H4 (cell line): ENCODE results near the gene L3MBTL1. TPM values are rescaled to one million over a fixed set of nuclear protein-coding genes. Genes with fewer than 3 reads are reported as not detected.
"Not testable (repeated sequence)": the region's sequence is repeated elsewhere in the genome, so short reads cannot be mapped to it uniquely, and the experiment has no call there.

Experiments
- DNase-seq: peaks from one replicate; pipeline ENCODE4 v3.0.0-alpha.2; 2015; ENCODE audit warnings: low spot score
- total RNA-seq: library from RNA; depleted of rRNA; stranded (reverse); fragments of >200 nt; shearing (Covaris generic); gene quantifications from 2 replicates; pipeline ENCODE4 v1.2.3, GENCODE V29; 2014

The L3MBTL1 gene
- total RNA-seq, 1 experiment from 2014 or later = 1.1 TPM

DNA sequence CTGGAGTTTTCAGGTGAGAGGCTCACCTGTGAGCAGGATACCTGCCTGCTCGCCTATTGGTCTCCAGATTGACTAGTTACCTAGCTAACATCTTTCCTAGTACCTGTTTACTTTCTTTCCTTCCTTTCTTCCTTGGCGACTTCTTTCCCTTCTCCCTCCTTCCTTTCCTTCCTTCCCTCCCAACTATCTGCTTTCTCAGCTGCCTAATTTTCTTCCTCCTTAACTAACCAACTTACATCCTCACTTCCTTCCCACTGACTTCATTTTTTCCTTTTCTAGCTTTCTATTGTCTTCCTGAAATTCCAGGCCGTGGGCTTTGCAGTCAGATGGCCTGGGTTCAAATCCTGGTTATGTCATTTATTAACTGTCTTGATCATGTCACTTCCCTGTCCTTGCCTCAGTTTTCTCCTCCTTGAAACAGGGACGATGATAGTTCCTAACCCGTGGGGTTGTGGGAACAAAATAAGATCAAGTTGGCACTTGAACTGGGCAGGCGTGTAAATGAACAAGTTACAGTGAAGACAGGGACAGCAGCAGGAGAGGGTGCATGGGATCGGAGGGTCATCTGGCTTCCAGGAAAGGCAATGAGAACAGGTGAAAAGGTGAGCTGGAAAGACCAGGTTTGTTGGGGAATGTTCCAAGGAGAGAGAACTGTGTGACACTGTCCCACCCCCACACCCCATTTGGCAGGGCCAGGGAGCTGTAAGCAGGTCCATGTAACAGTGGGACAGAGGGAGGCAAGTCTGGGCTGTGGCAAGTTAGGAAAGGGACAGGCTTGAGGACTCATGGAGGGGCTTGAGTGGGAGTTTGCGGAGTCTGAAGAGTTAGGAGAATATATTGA, 51.9 kb downstream of the L3MBTL1 start:
- DNase-seq = no peak

DNA sequence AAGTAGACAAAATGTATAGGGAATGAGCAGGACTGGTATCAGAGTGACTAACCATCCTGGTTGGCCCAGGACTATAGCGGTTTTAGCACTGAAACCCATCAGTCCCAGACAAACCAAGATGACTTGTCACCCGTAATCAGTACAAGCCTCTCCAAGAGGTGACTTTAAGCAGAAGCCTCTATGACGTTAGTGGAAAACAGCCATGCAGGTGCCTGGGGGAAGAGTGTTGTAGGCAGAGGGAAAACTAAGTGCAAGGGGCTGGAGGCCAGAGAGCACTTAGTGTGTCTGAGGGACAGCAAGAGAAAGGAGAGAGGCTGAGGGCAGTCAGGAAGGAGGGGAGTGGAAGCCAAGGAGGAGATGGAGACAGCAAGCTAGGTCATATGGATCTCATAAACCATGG, 53.5 kb downstream of the L3MBTL1 start:
- no peak for DNase-seq

DNA sequence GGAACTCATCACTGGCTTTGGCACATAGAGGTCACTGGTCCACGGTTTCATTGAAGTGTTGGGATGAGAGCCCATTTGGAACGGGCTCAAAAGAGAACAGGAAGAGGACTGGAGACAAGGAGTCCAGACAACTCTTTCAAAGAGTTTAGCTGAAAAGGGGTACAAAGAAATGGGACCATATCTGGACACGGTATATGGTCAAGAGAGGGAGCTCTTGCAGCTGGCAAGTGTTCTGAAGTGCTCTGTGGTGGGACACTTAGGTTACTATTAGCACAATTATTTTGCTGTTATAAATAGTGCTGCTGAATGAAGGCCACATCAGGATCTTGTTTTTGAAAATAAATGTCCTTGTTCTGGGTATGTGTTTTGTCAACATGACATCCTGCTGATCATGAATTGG, 55.9 kb downstream of the L3MBTL1 start:
- no peak for DNase-seq

DNA sequence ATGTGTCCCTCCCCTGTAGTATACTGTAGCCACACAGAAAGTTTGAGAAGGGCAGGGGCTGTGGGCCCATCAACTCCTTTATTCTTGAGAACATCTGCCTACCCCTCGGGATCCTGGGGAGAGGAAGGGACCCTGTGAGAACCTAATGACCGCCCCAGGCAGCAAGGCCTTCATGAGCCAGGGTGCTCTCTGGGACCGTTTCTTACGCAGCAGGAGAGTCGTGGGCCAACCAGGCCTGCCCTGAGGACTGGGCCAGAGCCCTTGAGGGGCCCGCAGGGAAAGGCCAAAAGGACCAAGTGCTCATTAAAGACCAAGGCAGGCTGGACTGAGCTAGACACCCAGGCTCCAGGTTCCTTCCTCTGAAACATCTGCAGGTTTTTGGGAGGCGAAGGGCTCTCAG, 56.5 kb downstream of the L3MBTL1 start:
- DNase-seq = no peak

DNA sequence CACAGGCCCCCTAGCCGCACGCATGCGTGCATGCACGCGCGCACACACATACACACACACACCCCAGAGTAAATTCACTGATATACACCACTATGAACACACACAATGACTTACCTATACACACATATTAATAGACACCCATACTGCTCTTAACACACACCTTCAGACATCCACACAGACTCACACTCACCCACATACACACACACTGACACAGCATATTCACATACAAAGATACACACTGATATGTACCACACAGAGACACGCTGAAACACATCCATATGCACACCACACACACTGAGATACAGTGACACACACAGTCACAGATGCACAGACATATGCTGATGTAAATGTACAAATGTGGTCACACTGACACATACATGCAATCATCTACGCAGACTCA, 57.0 kb downstream of the L3MBTL1 start:
- DNase-seq = no peak

DNA sequence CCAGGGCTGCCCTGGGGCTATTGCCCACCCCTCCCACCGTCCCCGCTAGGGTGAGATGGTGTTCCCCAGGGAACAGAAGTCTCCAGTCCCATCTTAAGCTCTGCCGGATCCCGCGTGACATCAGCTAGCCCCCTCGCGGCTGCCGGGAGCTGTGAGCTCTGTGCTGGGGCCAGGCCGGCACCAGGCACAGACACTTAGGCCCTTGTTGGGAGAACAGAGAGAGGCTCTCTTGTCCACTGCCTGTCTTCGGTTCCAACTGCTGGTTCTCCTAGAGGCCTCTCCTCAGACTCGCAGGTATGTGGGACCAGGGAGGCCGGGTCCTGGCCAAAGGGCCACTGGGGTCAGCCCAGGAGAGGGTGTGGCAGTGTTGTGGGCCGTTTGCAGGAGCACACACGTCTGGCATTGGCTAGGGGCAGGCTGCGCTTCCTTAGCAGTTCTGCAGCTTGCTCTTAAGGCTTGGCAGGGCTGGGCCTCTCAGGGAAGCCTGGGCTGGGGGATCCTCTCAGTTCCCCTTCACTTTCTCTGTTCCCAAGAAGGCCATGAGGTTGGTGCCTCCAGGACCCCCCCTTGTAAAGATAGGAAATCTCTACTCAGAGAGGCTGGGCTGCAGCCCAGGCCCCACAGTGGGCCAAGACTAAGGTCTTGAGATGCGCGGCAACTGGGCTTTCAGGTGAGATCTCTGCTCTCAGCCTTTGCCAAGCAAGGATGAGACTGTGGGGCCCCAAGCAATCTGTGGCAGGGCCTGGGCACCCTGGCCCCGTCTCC, 57.7 kb downstream of the L3MBTL1 start:
- no peak for DNase-seq

DNA sequence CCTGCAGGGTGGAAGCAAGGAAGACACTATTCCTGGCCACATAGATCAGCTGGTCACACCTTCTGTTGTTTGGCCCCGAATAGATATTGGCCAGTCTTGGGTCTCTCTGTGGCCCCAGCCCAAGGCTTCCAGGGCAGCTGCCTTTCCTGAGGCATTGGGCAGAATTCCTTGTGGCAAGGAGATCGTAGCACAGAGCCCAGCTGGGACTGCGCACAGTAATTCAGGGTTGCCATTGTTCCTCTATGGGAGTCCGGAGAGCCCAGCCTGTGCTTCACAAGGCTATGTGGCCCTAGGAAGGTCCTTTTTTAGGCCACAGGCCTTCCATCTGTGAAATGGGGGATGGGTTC, 58.2 kb downstream of the L3MBTL1 start:
- no peak for DNase-seq

DNA sequence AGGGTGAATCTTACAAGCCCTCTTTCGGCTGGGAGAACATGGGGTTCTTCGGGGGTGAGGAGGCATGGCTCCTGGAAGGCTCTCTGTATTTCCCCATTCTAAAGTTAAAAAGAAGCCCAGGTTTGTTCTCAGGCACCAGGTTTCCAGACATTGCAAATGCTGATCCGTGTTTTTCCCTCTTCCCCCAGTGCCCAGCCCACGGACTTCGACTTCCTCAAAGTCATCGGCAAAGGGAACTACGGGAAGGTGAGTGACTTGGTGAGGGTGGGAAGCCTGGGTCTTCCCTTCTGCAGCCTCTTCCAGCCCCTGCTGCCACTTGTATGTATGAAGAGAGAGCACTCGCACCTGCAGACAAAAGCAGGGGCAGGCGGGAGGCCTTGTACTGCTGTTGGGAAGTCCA, 60.0 kb downstream of the L3MBTL1 start:
- DNase-seq = no peak

DNA sequence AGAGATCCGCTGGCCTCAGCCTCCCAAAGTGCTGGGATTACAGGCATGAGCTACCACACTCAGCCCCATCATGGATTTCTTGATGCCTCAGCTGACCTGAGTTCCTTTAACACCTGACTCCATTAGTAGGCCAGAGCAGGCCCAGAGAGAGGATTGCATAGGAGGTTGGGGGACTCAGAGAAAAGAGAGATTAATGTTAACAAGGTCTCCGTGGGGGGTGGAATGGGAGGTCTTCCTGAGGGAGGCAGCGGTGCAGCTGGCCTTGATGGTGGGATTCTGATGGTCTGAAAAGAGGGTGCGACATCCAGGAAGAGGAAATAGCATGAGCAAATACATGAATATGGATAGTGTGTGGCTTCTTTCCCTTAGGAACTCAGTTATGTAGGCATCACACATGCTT, 61.2 kb downstream of the L3MBTL1 start:
- no peak for DNase-seq

DNA sequence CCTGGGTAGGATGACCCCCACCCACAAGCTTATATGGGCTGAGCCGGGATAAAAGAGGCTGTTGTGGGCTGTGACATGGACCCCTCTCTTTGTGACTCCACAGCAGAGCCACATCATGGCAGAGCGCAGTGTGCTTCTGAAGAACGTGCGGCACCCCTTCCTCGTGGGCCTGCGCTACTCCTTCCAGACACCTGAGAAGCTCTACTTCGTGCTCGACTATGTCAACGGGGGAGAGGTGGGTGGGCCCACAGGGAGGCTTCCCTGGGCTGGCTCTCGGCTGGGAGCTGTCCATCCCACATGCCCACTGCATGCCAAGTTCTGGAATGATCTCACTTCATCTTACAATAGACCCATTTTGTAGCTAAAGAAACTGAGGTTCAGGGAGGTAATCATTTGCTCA, 61.8 kb downstream of the L3MBTL1 start:
- no peak for DNase-seq

DNA sequence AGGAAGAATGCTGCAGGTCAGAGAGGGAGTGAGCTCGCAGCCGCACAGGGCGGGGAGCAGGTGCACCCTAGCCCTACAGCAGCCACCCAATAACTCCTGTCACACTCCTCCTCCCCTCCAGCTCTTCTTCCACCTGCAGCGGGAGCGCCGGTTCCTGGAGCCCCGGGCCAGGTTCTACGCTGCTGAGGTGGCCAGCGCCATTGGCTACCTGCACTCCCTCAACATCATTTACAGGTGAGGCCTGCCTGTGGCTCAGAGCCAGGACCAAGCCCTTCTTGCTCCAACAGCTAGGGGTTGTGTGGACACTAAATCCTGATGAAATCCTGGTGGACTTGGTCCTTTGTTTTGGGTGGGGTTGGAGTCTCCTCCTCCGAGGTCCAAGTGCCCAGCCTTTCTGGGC, 63.0 kb downstream of the L3MBTL1 start:
- DNase-seq = no peak

DNA sequence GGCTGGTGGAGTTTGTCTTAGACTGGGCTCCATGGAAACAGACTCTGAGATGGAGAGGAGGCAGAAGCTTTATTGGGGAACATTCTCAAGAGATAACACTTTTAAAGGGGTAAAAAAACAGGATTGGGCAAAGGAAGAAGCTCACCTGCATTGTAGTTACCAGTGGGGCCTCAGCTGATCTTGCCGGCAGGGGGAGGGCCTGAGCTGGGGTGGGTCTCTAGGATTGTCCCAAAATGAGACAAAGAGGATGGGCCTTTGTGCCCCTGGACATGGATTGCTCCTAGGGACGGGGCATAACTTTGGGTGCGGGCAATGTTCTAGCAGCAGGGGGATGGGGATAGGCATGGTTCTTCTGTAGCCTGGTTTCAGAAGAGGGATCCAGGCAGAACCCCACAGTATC, 63.8 kb downstream of the L3MBTL1 start:
- no peak for DNase-seq

DNA sequence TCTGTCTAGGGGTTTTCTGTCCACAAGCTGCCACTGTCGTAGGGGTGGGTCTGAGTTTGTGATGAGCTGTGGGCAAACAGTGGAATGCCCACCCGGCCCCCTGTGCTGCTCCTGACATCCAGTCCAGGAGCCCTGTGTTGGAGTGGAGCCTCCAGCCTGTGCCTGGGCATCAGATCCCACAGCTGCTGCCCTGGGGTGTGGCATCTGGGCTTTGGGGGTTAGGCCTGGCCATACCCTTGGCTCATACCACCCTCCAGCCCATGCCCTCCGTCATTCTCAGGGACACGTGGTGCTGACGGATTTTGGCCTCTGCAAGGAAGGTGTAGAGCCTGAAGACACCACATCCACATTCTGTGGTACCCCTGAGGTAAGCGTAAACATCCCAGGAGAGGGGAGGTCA, 64.3 kb downstream of the L3MBTL1 start:
- DNase-seq = no peak

DNA sequence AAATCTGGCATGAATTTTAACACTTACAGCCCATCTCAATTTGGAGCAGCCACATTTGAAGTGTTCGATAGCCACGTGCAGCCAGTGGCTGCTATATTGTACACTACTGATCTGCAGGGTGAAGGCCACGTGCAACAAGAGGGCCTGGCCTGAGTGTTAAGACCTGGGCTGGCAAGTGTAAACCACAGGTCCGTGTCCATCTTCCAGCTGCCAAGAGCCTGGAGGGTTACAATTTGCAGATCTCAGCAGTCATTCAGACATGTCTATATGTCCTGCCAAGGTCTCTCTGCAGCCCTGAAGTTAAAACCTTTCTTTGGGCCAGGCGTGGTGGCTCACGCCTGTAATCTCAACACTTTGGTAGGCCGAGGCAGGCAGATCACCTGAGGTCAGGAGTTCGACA, 65.4 kb downstream of the L3MBTL1 start:
- no peak for DNase-seq

DNA sequence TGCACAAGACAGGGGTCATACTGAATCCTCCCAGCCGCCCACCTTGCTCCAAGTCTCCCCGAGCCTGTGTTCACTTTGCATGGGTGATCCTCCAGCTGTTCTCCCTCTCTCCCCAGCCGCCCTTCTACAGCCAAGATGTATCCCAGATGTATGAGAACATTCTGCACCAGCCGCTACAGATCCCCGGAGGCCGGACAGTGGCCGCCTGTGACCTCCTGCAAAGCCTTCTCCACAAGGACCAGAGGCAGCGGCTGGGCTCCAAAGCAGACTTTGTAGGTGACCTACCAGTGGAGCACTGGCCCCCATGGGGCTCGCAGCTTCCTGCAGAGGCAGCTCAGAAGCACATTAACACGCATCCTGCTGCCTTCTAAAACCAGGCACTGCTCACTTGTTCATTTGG, 68.6 kb downstream of the L3MBTL1 start:
- DNase-seq = no peak

DNA sequence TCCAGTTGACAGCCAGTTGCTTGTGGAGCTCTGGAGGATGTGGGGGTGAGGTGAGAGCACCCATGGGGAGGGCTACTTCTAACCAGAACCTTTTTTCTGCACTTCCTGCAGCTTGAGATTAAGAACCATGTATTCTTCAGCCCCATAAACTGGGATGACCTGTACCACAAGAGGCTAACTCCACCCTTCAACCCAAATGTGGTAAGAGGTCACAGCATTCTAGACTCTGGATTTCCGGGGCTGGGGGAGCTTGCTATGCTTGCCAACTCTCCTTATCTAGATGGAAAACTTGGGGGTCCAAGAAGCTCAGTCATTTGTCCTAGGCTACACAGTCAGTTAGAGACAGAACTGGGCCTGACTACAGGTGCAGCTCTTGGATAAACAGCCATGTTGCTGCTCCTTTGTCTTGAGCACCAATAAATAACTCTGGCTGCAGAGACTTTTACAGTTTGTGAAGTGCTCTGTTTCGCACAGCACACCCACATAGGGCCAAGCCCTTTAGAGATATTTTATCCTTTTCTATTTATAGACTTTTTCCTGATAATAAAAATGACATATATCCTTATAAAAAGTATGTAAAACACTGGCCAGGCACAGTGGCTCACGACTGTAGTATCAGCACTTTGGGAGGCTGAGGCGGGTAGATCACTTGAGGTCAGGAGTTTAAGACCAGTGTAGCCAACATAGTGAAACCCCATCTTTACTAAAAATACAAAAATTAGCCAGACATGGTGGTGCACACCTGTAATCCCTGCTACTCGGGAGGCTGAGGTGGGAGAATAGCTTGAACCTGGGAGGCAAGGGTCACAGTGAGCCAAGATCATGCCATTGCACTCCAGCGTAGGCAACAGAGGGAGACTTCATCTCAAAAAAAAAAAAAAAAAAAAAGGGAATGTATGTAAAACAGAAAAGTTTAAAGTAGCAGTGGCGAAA, 72.6 kb downstream of the L3MBTL1 start:
- DNase-seq = no peak

DNA sequence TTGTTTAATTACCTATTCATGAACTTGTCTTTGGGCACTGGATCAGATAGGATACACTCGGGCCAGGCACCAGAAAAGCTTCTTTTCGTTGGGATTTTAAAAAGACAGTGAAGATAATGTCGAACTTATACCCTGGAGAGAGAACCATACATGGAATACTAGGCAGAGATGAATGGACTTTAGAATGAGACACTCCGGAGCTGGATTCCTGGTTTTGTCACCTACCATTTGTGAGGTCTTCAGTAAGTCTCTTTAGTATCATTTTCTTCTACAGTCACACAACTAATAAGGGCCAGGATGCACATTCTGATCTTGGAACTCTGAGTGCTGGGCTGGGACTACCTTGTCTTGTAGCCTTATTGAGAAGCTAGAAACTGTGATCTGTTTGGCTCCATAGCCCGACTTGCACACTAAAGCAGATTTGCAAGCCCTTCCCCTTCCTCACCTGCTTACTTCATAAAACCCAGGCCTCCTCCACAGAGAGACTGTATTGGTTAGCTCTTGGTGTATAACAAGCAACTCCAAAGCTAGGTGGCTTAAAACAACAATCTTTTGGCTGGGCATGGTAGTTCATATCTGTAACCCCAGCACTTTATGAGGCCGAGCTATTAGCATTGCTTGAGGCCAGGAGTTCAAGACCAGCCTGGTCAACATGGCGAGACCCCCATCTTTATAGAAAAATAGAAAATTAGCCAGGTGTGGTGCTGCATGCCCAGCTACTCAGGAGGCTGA, 75.8 kb downstream of the L3MBTL1 start:
- no peak for DNase-seq

DNA sequence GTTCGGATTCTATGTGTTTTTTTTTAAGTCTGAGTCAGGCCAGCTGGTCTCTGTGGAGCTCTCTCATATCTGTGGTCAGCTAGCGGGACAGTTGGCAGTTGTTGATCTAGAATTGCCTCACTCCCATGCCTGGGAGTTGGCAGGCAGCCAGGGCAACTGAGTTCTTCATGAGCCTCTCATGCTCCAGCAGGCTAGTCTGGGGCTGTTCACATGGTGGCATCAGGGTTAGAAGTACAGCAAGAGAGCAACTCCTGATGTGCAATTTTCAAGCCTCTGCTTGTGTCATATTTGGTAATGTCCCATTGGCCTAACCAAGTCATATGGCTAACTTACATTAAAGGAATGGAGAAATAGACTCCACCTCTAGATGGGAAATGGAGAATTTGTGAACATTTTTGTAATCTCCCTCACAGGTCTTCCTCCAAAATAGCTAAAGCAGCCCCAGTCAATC, 76.5 kb downstream of the L3MBTL1 start:
- peak; percentile 78 for DNase-seq

DNA sequence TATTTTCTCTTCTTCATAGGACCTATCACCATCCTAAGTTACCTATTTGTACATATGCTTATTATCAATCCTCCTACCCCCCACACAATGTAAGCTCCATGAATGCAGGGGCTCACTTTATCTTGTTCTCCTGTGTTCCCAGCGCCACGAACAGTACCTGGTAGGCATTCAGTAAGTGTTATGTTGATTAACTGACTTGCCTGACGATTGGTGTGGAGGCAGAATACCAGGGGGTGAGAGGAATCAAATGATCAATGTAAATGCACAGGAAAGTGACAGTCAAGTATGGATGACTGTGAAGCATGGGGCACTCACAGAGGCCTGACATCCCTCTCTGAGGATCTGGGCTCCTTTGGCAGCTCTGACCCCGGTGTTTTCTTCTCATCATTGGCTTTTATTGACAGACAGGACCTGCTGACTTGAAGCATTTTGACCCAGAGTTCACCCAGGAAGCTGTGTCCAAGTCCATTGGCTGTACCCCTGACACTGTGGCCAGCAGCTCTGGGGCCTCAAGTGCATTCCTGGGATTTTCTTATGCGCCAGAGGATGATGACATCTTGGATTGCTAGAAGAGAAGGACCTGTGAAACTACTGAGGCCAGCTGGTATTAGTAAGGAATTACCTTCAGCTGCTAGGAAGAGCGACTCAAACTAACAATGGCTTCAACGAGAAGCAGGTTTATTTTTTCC, 77.1 kb downstream of the L3MBTL1 start:
- peak; percentile 22 for DNase-seq

DNA sequence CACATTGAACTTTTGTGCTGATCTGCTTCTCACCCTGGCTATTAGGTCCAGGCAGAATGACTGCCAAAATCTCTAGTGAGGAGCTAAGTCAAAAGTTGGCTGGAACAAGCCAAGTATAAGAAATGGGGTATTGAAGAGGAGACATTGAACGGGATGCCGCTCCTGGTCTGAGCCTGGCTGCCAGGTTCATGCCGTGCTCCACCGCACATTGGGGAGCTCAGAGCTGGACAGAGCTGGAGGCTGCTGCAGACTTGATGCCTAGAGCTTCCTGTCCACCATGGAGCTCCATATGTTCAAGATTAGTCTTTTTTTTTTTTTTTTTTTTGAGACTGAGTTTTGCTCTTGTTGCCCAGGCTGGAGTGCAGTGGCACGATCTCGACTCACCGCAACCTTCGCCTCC, 79.1 kb downstream of the L3MBTL1 start:
- no peak for DNase-seq

DNA sequence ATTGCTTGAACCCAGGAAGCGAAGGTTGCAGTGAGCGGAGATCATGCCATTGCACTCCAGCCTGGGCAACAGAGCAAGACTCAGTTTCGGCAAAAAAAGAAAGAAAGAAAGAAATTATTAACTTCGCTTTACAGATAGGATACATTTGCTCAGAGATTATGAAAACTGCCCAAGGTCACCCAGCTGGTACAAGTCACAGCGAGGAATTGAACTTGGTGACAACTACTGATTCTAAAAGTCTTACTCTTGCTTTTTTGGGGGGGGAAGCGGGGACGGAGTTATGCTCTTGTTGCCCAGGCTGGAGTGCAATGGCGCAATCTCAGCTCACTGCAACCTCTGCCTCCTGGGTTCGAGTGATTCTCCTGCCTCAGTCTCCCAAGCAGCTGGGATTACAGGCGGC, 81.0 kb downstream of the L3MBTL1 start:
- not testable (repeated sequence) for DNase-seq
